Measurements from ENCODE around the gene INTS11.
A peak's percentile ranks its signal among the peaks of the same experiment; 100 is the strongest.

The INTS11 gene

DNA sequence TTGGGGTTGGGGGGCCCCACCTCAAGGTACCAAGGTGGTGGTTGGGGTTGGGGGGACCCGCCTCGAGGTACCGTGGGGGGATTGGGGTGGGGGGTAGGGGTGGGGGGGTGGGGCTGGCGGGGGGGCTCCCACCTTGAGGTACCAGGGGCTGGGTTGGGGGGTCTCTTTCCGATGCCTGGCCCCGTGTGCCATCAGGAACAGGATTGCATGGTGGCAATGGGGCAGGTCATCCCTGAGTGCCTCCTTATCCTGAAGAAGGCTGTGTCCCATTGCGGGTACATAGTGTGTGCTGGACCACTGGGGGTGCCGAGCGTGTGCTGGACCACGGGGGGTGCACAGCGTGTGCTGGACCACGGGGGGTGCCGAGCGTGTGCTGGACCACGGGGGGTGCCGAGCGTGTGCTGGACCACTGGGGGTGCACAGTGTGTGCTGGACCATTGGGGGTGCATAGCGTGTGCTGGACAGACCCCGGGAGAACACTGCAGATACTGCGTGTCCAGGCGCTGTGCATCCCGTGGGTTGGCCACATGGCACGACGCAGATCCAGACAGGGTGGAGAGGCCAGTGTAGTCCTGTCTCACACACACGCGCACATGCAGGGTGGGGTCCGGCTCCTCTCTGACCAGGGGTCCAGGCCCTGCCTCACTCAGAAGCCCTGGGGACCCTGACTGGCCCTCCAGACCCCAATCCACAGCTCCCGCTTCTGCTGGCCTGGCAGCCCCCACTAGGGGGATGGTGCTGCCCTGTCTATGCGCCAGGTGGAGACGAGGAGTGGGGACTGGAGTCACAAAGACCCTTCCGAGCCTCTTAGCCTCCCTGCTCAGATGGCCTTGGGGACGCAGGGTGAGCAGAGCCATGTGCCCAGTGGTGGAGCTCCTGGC, 40.0 kb downstream of the INTS11 start:
- DNase-seq (ENCODE audit: low read depth), result no peak
- no peak overlapping the region for H3K4me3 ChIP-seq (ENCODE audit: control insufficient read depth, low read depth, low read length)
- TF ChIP-seq, protein P1, sequence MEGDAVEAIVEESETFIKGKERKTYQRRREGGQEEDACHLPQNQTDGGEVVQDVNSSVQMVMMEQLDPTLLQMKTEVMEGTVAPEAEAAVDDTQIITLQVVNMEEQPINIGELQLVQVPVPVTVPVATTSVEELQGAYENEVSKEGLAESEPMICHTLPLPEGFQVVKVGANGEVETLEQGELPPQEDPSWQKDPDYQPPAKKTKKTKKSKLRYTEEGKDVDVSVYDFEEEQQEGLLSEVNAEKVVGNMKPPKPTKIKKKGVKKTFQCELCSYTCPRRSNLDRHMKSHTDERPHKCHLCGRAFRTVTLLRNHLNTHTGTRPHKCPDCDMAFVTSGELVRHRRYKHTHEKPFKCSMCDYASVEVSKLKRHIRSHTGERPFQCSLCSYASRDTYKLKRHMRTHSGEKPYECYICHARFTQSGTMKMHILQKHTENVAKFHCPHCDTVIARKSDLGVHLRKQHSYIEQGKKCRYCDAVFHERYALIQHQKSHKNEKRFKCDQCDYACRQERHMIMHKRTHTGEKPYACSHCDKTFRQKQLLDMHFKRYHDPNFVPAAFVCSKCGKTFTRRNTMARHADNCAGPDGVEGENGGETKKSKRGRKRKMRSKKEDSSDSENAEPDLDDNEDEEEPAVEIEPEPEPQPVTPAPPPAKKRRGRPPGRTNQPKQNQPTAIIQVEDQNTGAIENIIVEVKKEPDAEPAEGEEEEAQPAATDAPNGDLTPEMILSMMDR (conservative IDR thresholded peaks at IDR 0.05; ENCODE audit: control insufficient read depth, insufficient read depth, low read depth, low read length), result no peak

DNA sequence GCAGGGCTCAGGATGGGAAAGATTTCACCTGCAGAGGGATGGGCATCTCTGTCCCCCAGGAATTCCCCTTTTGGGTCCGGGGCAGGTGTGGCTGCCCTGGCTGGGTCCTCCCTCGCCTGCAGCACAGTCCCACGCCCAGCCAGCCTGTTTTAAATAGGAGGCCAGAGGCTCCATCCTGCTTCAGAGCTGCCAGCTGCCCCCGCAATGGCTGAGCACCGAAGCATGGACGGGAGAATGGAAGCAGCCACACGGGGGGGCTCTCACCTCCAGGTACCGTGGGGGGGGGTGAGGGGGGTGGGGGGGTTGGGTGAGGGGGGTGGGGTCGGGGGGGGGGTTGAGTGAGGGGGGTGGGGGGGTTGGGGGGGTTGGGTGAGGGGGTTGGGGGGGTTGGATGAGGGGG, 40.6 kb downstream of the INTS11 start:
- no peak overlapping the region for H3K4me3 ChIP-seq (ENCODE audit: control insufficient read depth, low read depth, low read length)
- TF ChIP-seq, protein P1 (conservative IDR thresholded peaks at IDR 0.05; ENCODE audit: control insufficient read depth, insufficient read depth, low read depth, low read length), result no peak
- DNase-seq (ENCODE audit: low read depth), result no peak

DNA sequence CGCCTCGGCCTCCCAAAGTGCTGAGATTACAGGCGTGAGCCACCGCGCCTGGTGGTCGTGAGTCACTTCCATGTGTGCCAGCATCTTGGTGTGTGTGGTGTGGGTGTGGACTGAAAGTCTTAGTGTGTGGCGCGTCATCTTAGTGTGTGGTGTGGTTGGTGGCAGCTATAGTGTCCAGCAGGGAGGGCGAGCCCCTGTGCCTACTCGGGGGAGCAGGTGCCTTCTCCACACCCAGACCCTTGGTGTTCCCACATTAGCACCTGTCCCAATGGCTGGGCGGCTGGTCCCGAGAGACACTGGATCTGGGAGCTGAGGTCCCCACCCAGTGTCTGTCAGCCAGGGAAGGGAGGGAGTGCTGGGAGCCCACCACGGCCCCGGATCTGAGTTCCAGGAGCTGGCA, 41.5 kb downstream of the INTS11 start:
- no peak overlapping the region for H3K4me3 ChIP-seq (ENCODE audit: control insufficient read depth, low read depth, low read length)
- peak; percentile 80 for DNase-seq (ENCODE audit: low read depth)
- TF ChIP-seq, protein P1 (conservative IDR thresholded peaks at IDR 0.05; ENCODE audit: control insufficient read depth, insufficient read depth, low read depth, low read length), result no peak

DNA sequence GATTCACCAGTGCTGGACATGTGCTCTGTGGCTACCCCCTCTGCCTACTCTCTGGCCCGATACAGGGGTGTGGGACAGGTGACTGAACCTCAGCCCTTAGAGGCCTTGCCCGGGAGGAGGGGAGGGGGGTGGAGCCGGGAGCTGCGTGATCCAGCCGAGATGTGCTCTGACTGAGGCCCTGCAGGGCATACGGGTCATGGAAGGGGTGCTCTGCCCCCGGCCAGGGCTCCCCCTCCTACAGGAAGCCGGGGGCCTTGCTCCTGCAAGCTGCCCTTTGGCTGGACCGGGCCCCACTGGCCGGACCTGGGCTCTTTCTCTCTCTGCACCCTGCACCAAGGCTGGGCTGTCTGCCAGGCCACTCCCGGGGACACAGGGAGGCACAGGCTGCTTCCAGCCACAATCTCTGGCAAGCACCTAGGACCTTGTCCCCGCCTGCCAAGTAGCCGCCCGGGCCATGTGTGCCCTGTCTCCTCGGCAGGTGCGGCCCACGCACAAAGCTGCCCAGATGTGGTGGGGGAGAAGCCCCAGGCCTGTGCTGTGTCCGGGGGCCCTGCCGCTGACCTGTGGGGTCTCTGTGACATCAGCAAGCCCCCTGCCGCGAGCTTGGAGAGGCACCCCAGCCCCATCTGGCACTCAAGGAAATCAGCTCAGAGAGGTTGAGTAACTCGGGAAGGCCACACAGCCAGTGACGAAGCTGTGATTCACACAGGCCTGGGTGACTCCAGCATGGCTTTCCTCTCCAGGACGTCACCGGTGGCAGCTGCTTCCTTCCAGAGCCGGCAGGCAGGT, 42.7 kb downstream of the INTS11 start:
- TF ChIP-seq, protein P1 (conservative IDR thresholded peaks at IDR 0.05; ENCODE audit: control insufficient read depth, insufficient read depth, low read depth, low read length), result no peak
- H3K4me3 ChIP-seq (ENCODE audit: control insufficient read depth, low read depth, low read length), result no peak overlapping the region
- DNase-seq (ENCODE audit: low read depth), result peak; percentile 76

DNA sequence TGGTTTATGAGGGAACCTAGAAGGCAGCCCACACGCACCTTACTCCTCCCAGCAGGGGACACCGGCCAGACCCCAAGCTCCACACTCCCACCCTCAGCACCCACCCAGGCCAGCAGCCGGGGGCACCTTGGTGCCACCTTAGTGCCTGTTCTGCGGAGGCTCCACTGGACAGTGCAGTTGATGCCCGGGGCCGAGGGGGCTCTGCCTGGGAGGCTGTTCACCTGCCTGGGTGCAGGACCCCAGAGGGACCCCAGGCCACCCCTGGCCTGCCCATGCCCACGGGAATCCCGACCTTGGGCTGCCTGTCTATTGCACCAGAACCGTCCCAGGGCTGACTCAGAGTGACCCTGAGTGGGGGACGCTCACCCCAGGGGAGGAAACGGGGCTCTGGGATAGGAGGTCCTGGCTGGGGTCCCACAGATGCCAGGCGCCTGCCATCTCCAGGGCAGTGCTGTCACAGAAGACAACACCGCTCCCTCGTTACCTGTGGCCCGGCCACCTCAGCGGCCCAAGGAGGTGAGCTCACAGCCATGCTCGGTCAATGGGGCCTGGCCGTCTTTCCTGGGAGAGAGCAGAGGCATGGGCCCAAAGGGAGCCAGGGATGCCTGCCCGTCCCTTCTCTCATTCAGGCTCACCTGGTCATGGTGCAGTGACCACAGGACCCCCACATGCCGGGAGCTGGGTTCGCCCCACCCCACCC, 43.5 kb downstream of the INTS11 start:
- H3K4me3 ChIP-seq (ENCODE audit: control insufficient read depth, low read depth, low read length), result no peak overlapping the region
- TF ChIP-seq, protein P1 (conservative IDR thresholded peaks at IDR 0.05; ENCODE audit: control insufficient read depth, insufficient read depth, low read depth, low read length), result no peak
- no peak for DNase-seq (ENCODE audit: low read depth)

DNA sequence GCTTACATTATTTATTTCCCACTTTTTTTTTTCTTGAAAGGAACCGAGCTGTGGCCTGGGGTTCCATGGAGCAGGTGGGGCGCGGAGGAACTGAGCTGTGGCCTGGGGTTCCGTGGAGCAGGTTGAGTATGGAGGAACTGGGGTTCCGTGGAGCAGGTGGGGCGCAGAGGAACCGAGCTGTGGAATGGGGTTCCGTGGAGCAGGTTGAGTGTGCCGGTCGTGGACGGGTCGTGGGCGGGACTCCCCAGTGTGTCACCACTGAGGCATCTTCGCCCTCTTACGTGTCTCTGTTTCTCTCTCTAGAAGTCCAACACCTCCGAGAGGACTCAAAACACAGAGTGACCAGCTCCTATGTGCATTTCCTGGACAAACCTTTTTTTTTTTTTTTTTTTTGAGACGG, 45.4 kb downstream of the INTS11 start:
- no peak for DNase-seq (ENCODE audit: low read depth)
- H3K4me3 ChIP-seq (ENCODE audit: control insufficient read depth, low read depth, low read length), result no peak overlapping the region
- TF ChIP-seq, protein P1 (conservative IDR thresholded peaks at IDR 0.05; ENCODE audit: control insufficient read depth, insufficient read depth, low read depth, low read length), result no peak

Measured in fibroblast of mammary gland (primary cell).